Adrenal gland (tissue), 5 donors: ENCODE measurements around the gene CAMK1G.

ENCODE experiments used
- CTCF ChIP-seq, 6 experiments: fragments of 450-650 bp in 4 of 6; fragments of 200-600 bp in 2 of 6; sonication (generic) in 1 of 6; IDR thresholded peaks; 1 replicate in 5 of 6; 2 replicates in 1 of 6; pipeline versions ENCODE4 v1.5.1 to v1.8.0; 2016 to 2021; ENCODE audit warnings: antibody characterized with exemption in 6 of 6, mild to moderate bottlenecking in 2 of 6, moderate library complexity in 1 of 6
- POLR2A ChIP-seq, 2 donors: fragments of 450-650 bp; IDR thresholded peaks; one replicate each; pipeline ENCODE4 v1.6.1; 2017; ENCODE audit warnings: antibody characterized with exemption in 2 of 2, mild to moderate bottlenecking in 2 of 2, moderate library complexity in 1 of 2
- donor health status: DM: no; HTN: no; CAD: no.

GRCh38 chr1:209633335-209633997 is 50.0 kb downstream of the CAMK1G start:
- TF ChIP-seq CTCF (IDR thresholded peaks at IDR 0.05) (no peak), POLR2A (IDR thresholded peaks at IDR 0.05) (no peak)
